D721Med (cell line): Measurements from ENCODE around the gene FAR2.

ENCODE experiments used
- DNase-seq: peaks from one replicate; pipeline ENCODE4 v3.0.0; 2011; ENCODE audit warnings: low spot score; ENCODE audit not compliant: insufficient read length
- FAIRE-seq: peaks from 2 replicates; lab custom pipeline; 2011; peaks lifted over from hg19 to GRCh38; lab: Jason Lieb, UNC
- TF ChIP-seq, protein P1 (sequence below): IDR thresholded peaks from 2 replicates; pipeline ENCODE4 v1.5.1; 2012; ENCODE audit warnings: mild to moderate bottlenecking, control low read depth; ENCODE audit not compliant: insufficient read depth; ENCODE audit errors: missing control alignments

FAR2 gene

DNA sequence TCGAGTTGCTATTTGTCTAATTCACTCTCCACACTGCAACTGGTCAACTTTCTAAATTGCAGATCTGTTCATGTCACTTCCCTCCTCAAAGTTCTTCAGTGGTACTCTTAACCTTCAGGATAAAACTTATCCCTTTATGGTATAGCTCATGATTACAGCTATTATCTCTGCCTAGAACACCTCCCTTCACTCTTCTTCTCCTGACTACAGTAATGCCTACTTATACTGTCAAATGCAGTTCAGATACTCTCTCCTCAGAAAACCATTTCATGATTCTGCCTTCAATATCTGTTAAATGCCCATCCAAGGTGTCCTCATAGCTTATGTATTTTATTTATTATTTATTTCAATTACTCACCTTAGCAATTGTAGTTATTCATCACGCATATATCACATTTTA lies 85.5 kb downstream of the FAR2 start:
- FAIRE-seq: no peak
- TF ChIP-seq, protein P1, sequence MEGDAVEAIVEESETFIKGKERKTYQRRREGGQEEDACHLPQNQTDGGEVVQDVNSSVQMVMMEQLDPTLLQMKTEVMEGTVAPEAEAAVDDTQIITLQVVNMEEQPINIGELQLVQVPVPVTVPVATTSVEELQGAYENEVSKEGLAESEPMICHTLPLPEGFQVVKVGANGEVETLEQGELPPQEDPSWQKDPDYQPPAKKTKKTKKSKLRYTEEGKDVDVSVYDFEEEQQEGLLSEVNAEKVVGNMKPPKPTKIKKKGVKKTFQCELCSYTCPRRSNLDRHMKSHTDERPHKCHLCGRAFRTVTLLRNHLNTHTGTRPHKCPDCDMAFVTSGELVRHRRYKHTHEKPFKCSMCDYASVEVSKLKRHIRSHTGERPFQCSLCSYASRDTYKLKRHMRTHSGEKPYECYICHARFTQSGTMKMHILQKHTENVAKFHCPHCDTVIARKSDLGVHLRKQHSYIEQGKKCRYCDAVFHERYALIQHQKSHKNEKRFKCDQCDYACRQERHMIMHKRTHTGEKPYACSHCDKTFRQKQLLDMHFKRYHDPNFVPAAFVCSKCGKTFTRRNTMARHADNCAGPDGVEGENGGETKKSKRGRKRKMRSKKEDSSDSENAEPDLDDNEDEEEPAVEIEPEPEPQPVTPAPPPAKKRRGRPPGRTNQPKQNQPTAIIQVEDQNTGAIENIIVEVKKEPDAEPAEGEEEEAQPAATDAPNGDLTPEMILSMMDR: no peak

DNA sequence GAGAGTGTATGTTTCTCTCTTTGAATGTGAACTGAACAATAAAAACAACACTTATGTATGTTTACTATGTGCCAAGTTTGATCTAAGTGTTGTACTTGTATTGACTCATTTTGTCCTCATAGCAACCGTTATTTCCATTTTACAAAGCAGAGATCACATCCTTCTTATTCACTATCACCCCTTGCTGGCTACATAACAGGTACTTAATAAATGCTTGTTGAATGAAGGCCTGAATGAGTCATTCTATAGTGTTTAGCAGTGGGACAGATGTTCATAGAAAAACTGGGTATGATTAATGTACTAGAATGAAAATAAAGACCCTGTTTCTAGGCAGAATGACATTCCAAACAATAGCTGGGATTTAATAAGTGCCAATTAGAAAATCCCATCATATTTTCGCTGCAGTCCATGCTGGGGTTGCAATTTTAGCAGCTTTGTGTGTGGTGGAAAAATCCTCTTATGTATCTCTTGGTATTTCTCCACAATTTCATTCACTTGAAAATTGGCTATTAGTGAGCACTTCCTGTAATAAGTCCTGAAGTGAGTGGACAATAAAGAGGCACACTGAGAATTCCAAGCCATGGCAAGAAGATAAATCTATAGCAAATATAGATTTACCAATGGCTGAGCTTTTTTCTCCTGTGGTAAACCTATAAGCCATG lies 86.0 kb downstream of the FAR2 start:
- FAIRE-seq (no peak), DNase-seq (no peak)
- TF ChIP-seq, protein P1: no peak

More for the DNA sequence above, 85.5 kb downstream of the FAR2 start:
- DNase-seq: no peak

DNA sequence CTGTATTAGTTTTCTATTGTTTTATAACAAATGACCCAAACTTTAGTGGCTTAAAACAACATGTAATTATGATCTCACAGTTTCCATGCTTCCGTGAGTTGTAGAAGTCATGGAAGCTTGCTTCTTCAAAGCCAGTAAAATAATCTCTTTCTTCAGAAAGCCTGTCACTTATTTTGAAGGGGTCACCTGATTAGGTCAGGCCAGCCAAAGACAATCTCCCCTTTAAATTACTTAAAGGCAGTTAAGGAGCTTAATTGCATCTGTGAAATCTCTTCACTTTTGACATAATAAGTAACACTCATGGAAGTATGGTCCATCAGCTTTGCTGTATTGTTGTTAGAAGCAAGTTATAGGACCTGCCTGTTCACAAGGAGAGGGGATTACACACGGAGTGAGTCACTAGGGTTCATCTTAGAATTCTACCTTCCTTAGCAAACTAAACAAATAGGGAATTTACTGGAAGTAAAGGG lies 89.8 kb downstream of the FAR2 start:
- DNase-seq (no peak), FAIRE-seq (no peak)
- TF ChIP-seq, protein P1: no peak

DNA sequence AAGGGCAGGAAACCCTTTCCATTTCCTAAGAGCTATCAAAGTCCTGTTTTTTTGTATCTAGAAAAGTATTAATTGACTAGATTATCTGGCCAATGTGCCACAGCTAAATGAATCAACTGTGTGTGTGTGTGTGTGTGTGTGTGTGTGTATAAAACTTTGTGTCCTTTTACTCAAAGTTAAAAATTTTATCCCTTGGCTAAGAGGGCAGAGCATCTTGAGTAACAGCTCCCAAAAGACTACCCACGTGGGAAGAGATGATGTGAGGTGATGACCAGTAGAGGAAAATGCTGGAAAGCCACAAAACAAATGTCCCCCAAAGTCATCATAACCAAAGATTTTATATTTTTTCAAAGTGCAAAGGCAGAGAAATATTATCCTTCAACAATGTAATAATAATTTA lies 90.3 kb downstream of the FAR2 start:
- TF ChIP-seq, protein P1: no peak
- no peak for FAIRE-seq
- no peak for DNase-seq

DNA sequence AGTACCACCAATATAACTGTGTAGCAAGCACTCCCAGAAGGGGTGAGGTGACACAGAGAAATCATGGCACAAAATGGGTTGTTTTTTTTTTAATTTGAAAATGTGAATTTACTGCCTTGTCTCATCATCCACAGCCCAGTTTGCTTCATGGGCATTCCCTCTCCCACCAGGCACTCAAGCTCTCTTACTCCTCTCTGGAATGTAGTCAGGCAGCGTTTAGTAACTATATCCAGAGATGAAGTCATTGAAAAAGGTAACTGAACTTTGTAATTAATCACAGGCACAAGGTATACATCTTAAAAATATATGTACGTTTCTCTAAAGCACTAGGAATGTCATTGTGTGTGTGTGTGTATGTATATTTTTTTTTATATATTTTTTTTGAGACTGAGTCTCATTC lies 91.4 kb downstream of the FAR2 start:
- TF ChIP-seq, protein P1: no peak
- FAIRE-seq (no peak), DNase-seq (no peak)

DNA sequence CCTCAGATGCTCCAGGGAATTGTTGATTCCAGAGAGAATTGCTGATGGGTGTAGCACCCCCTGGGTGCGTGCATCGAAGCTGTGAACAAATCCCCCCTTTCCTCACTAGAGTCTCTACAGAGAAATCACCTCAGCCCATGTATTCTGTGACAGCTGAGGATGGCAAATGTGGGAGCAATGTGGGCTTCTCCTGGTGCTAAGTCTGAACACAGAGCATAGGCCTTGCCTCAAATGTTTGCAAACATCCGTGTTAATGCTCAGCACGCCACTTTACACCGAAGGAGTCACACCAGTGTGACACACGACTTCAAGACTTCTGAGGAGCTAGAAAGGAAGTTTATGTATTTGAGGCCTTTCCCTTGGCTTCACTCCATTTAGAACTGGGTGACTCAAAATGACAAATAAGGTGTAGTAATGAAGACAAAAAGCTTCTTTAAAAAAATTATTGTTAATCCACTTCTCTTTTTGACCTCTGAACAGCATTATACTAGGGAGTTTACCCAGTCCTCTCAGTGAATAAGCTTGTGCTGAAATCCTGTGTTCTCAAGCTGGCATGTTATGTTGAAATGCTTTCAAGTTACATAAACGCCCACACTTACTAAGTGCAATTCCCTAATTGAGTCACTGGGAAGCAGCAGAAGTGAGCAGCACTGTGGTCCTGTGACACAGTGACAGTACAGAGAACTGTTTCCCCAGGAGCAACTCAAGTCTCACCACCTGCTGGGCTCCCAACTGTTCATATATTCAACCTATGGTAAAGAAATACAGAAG lies 92.9 kb downstream of the FAR2 start:
- DNase-seq: no peak
- TF ChIP-seq, protein P1: no peak

DNA sequence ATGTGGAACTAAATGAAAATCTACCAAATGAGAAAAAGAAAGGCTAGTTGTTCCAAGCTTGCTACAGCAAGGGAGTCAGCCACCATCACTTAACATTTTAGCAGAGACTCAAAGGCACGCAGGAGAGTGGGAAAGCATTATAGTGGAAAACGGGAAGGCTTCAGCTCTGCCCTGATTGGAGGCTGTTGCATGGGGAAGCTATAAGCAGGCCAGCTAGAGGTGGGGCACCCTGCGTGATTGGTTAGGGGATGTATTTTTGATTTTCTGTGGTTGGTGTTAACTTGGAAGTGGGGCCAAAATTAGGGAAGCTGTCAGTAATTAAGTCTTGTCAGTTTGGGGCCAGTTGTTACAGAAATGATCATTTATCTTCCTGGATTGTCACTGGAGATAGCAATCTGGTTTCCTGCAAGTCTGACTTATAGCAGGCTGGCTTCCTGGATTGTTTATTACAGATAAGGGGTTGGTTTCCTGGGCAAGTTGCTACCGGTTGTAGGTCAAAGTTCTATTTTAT lies 93.9 kb downstream of the FAR2 start:
- FAIRE-seq (no peak), DNase-seq (no peak)
- TF ChIP-seq, protein P1: no peak

More for the DNA sequence above, 92.9 kb downstream of the FAR2 start:
- no peak for FAIRE-seq
